Activated B cell treated with CpG ODN at 0.5 μM for 24 hours (primary cell): ENCODE results near the gene ROPN1L. TPM values are rescaled to one million over a fixed set of nuclear protein-coding genes. Genes with fewer than 3 reads are reported as not detected.

Experiments used
- ATAC-seq: fragments of 200-7000 bp; cut with Tn5 transposase; one replicate; pipeline ENCODE4 v1.10.0; 2021; ENCODE audit warnings: low read depth, mild to moderate bottlenecking, moderate library complexity
- CTCF ChIA-PET: fragments of 350-600 bp; sonication (Branson Sonifier 250); formaldehyde crosslinking; loops from one replicate; lab custom pipeline; 2021; ENCODE audit warnings: antibody characterized with exemption; lab: Charles Lee
- POLR2A ChIA-PET: fragments of 350-600 bp; sonication (Branson Sonifier 250); formaldehyde crosslinking; loops from one replicate; lab custom pipeline; 2021; ENCODE audit warnings: antibody characterized with exemption; lab: Charles Lee
- DNase-seq: peaks from one replicate; pipeline ENCODE4 v3.0.0; 2022
- H3K27ac Mint-ChIP-seq: one replicate; pipeline ENCODE4 v1.8.0; 2020; ENCODE audit warnings: mixed read lengths
- H3K27me3 Mint-ChIP-seq: one replicate; pipeline ENCODE4 v1.8.0; 2021; ENCODE audit warnings: mixed read lengths
- H3K36me3 Mint-ChIP-seq: one replicate; pipeline ENCODE4 v1.8.0; 2021; ENCODE audit warnings: low read depth, mixed read lengths
- H3K4me1 Mint-ChIP-seq: one replicate; pipeline ENCODE4 v1.8.0; 2021; ENCODE audit warnings: mixed read lengths
- H3K4me3 Mint-ChIP-seq: one replicate; pipeline ENCODE4 v1.8.0; 2020; ENCODE audit warnings: mild to moderate bottlenecking, mixed read lengths
- H3K9me3 Mint-ChIP-seq: one replicate; pipeline ENCODE4 v1.8.0; 2020; ENCODE audit warnings: mixed read lengths
- intact Hi-C: fragments of 100-400 bp; cut with micrococcal nuclease; formaldehyde crosslinking; loops from one replicate; pipeline ENCODE4 v1.15.1; 2024
- total RNA-seq: library from RNA; stranded (reverse); gene quantifications from 2 replicates; pipeline ENCODE4 v1.2.3, GENCODE V29; 2022
- TF ChIP-seq, protein P1 (sequence below): fragments of 200-600 bp; IDR thresholded peaks from one replicate; pipeline ENCODE4 v1.8.0; 2022; ENCODE audit warnings: antibody characterized with exemption, mild to moderate bottlenecking

Gene ROPN1L
- total RNA-seq, 1 donor from 2014 or later, result 0.49 TPM

DNA sequence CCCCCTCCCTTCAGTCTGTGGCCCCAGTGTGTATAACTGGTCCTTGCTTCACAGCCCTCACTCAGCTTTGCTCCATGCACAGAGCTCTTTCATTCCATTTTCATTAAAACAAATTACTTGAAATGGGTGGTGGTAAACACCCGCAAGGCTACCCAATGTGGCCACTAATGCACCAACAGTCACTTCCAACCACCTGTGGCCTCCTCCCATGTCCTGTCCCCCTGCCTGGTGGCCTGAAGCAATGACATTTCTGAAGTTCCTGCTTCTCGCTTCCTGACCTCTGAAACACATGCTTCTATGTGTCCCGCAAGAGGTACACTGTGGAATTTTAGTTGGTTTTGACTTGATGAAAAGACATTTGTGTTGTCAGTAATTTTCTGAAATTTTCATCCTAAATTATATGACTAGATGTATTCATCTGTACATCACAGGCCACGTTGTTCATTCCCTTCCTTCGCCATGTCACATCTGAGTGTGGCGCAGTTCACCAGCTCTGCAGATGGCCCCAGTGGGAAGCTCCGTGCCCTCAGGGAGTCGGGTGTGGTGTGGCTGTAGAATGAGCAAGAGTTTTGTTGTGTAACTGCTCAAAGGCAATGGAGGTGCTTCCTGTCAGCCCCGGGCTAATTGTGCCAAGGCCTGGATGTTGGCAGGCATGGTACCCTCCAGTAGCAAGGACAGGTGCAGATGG lies 9.6 kb downstream of the ROPN1L start:
- TF ChIP-seq, protein P1, sequence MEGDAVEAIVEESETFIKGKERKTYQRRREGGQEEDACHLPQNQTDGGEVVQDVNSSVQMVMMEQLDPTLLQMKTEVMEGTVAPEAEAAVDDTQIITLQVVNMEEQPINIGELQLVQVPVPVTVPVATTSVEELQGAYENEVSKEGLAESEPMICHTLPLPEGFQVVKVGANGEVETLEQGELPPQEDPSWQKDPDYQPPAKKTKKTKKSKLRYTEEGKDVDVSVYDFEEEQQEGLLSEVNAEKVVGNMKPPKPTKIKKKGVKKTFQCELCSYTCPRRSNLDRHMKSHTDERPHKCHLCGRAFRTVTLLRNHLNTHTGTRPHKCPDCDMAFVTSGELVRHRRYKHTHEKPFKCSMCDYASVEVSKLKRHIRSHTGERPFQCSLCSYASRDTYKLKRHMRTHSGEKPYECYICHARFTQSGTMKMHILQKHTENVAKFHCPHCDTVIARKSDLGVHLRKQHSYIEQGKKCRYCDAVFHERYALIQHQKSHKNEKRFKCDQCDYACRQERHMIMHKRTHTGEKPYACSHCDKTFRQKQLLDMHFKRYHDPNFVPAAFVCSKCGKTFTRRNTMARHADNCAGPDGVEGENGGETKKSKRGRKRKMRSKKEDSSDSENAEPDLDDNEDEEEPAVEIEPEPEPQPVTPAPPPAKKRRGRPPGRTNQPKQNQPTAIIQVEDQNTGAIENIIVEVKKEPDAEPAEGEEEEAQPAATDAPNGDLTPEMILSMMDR, result no peak
- no peaks in the 10 kb centered on the region for H3K9me3 Mint-ChIP-seq
- no peak for DNase-seq
- no peaks in the 10 kb centered on the region for H3K27me3 Mint-ChIP-seq
- no peaks in the 10 kb centered on the region for H3K36me3 Mint-ChIP-seq
- ChIA-PET CTCF (interaction anchor here (1.1 to 6.1 kb wide), 10 partner anchors 9 to 251 kb away, joined by 3 to 156 read pairs (median 6); no protein-coding TSS in a partner anchor), POLR2A (interaction anchor here (0.9 kb wide), 1 partner anchor 176 kb away, joined by 3 read pairs; no protein-coding TSS in a partner anchor)
- no peak overlapping the region for H3K27ac Mint-ChIP-seq
- ATAC-seq, result no peak
- H3K4me1 Mint-ChIP-seq, result peaks cover 8% of the 10 kb centered on the region
- H3K4me3 Mint-ChIP-seq, result no peak overlapping the region
- intact Hi-C loops, result loop anchor here (5.0 kb wide), 2 partner anchors 156 to 816 kb away; no protein-coding TSS in a partner anchor

DNA sequence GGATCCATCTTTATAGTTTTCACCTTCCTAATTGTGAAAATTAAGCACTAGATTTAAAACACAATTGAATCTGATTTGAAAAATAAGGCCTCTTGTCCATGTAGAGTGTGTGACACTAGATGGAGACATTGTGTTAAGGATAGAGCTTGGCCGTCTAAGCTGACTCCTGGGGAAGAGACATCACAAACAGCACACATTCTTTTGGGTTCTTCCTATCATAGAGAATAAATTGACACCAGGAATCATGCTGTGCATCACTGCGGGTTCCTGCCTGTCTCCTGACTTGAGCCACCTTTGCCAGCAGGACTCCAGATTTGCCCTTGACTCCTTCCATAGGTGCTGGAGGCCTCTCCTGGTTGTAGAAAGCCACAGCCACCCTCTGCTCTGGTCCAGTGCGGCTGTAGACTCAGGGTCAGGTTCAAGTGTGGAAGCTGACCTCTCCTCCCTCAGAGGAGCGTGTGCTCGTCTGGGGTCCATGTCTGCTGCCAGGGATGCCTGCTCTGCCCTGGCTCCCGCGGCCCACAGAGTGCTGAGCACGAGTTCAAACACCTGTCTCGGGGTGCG lies 11.2 kb downstream of the ROPN1L start:
- Mint-ChIP-seq H3K27ac (no peak overlapping the region), H3K27me3 (no peaks in the 10 kb centered on the region), H3K4me1 (peaks cover 5% of the 10 kb centered on the region), H3K4me3 (no peak overlapping the region), H3K36me3 (no peaks in the 10 kb centered on the region), H3K9me3 (no peaks in the 10 kb centered on the region)
- ChIA-PET CTCF (interaction anchor here (0.7 to 6.1 kb wide), 25 partner anchors 9 to 1571 kb away, joined by 3 to 156 read pairs (median 4); no protein-coding TSS in a partner anchor), POLR2A (interaction anchor here (0.7 to 1.4 kb wide), 5 partner anchors 10 to 177 kb away, joined by 3 to 9 read pairs (median 3); partner anchors contain the start of gene ANKRD33B)
- ATAC-seq (peak; percentile 94), DNase-seq (no peak)
- intact Hi-C loops, result loop anchor here (1.0 to 5.0 kb wide), 8 partner anchors 109 to 1042 kb away; no protein-coding TSS in a partner anchor
- TF ChIP-seq, protein P1, result peak; percentile 39

DNA sequence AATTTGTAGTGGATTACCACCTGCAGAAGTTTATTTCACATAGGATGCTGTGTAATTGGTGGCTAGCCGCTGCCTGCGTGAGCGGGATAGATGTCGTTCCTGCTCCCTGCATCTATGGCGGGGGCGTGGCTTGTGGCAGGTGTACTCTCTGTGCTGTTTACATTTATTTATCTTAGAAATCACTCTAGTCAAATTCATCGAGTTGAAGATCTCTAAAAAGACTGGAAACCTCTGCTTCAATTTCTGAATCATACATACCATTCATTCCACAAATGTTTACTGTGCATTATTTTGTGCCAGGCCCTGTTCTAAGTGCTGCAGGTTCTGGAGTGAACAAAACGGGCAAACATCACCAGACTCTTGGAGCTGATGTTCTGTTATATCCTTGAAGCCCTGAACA lies 11.9 kb downstream of the ROPN1L start:
- H3K4me1 Mint-ChIP-seq, result peaks cover 5% of the 10 kb centered on the region
- H3K27ac Mint-ChIP-seq, result no peak overlapping the region
- ChIA-PET CTCF (interaction anchor here (0.6 to 6.1 kb wide), 12 partner anchors 36 to 1570 kb away, joined by 3 to 156 read pairs (median 6); no protein-coding TSS in a partner anchor), POLR2A (interaction anchor here (1.1 kb wide), 1 partner anchor 174 kb away, joined by 6 read pairs; no protein-coding TSS in a partner anchor)
- no peak for ATAC-seq
- H3K36me3 Mint-ChIP-seq, result no peaks in the 10 kb centered on the region
- no peak for DNase-seq
- TF ChIP-seq, protein P1, result no peak
- H3K4me3 Mint-ChIP-seq, result no peak overlapping the region
- H3K9me3 Mint-ChIP-seq, result no peaks in the 10 kb centered on the region
- H3K27me3 Mint-ChIP-seq, result no peaks in the 10 kb centered on the region
- intact Hi-C loops, result loop anchor here (2.0 to 5.0 kb wide), 5 partner anchors 125 to 1041 kb away; no protein-coding TSS in a partner anchor

DNA sequence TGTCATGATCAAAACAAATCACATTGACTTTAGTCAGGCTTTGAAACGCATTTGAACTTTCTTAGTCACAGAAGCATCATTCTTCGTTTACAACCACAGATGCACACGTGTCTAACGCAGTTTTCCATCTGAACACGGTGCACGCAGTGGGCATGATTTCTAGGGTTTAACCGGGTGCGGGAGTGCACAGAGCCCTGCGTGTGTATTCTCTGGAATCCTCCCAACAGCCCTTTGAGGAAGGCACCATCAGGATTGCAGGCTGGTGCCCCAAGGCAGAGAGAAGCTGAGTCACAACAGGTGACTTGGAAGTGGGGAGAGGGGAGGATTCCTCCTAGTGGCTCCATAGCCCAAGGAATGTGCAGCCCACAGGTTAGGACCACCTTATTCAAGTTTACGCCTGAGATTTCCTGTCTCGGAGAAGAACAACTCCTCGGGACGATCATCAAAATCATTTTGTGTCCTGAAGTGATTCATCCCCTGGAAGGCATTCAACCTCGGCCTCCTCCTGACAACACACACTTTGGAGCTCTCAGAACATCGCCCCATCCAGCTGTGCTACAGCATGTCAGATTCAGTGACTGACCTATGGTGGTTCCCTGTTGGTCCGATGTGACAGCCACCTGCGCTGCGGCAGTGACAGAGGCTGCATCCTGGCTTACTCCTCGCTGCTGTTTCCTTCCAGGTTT lies 13.1 kb downstream of the ROPN1L start:
- ATAC-seq, result no peak
- Mint-ChIP-seq H3K9me3 (no peaks in the 10 kb centered on the region), H3K27me3 (no peaks in the 10 kb centered on the region), H3K36me3 (no peaks in the 10 kb centered on the region), H3K4me3 (no peak overlapping the region), H3K4me1 (peaks cover 5% of the 10 kb centered on the region), H3K27ac (no peak overlapping the region)
- intact Hi-C loops, result loop anchor here (5.0 kb wide), 2 partner anchors 153 to 813 kb away; no protein-coding TSS in a partner anchor
- CTCF ChIA-PET, result interaction anchor here (3.1 to 6.1 kb wide), 4 partner anchors 122 to 235 kb away, joined by 12 to 156 read pairs (median 18); no protein-coding TSS in a partner anchor
- no peak for DNase-seq
- POLR2A ChIA-PET, result no interaction called here
- TF ChIP-seq, protein P1, result no peak
